ENCODE results near the gene ASB10. TPM values are rescaled to one million over a fixed set of nuclear protein-coding genes. Genes with fewer than 3 reads are reported as not detected.

Gene ASB10
- total and polyA plus RNA-seq, 2 donors (not counting 1 experiment from before 2014, with no cell fraction given), result not detected

- Histone ChIP-seq H3K36me3 (replicated peaks in 1 of 2; ENCODE audit: control extremely low read depth in 1 of 2, control insufficient read depth in 1 of 2, extremely low read depth in 1 of 2, insufficient read depth in 2 of 2, low read length in 1 of 2) (peaks cover 0 to 87% of the 10 kb centered on the region in 2 experiments), H3K4me1 (ENCODE audit: control insufficient read depth in 2 of 2, insufficient read depth in 2 of 2, low read length in 2 of 2) (no peaks in the 10 kb centered on the region), H3K27ac (ENCODE audit: low read length in 2 of 2) (no peak overlapping the region), H4K20me1 (ENCODE audit: control insufficient read depth, insufficient read depth, low read length, poor library complexity, severe bottlenecking) (no peaks in the 10 kb centered on the region), H3K27me3 (replicated peaks in 1 of 4; ENCODE audit: control extremely low read depth in 1 of 4, control insufficient read depth in 3 of 4, insufficient read depth in 4 of 4, low read length in 3 of 4) (no peaks in the 10 kb centered on the region), H2AFZ (ENCODE audit: insufficient read depth, low read depth, low read length, poor library complexity, severe bottlenecking) (no peak overlapping the region), H3K9ac (ENCODE audit: low read length) (no peak overlapping the region), H3K4me3 (ENCODE audit: control extremely low read depth in 1 of 5, extremely low read depth in 1 of 5, insufficient read depth in 1 of 5, low read depth in 2 of 5, low read length in 4 of 5) (no peak overlapping the region), H3K79me2 (ENCODE audit: control insufficient read depth, insufficient read depth, low read length) (no peaks in the 10 kb centered on the region), H3K9me3 (ENCODE audit: control extremely low read depth in 1 of 3, control insufficient read depth in 2 of 3, insufficient read depth in 1 of 3, low read length in 2 of 3) (no peaks in the 10 kb centered on the region), H3K4me2 (replicated peaks; ENCODE audit: low read depth, low read length, poor library complexity, severe bottlenecking) (no peak overlapping the region)
- TF ChIP-seq EZH2 (IDR thresholded peaks at IDR 0.05; ENCODE audit: borderline replicate concordance, insufficient read depth, low read depth, low read length, poor library complexity, severe bottlenecking) (no peak), CTCF (IDR thresholded peaks at IDR 0.05) (no peak)
- WGBS (ENCODE audit: insufficient coverage), result 93% methylated on average over 5 of the region's 9 CpGs
- POLR2A ChIA-PET, result interaction anchor here (2.2 kb wide), 1 partner anchor 9 kb away, joined by 4 read pairs; the partner anchor contains the start of gene ABCF2
- no peaks in the 10 kb centered on the region for H3K4me1 Mint-ChIP-seq
- intact Hi-C loops (cut with micrococcal nuclease), result no loop called here
- CTCF ChIA-PET, result no interaction called here
- H3K27ac Mint-ChIP-seq, result no peak overlapping the region
- ATAC-seq (ENCODE audit: low read depth), result no peak
- no peak overlapping the region for H3K4me3 Mint-ChIP-seq
- no peaks in the 10 kb centered on the region for H3K9me3 Mint-ChIP-seq (ENCODE audit: insufficient read depth)
- DNase-seq, result no peak
- no peaks in the 10 kb centered on the region for H3K27me3 Mint-ChIP-seq
Measured at GRCh38 chr7:151218170-151218569, 31.1 kb upstream of the ASB10 start.

- 100% methylated on average over 4 of the region's 5 CpGs for WGBS (ENCODE audit: insufficient coverage)
- no peaks in the 10 kb centered on the region for H3K4me1 Mint-ChIP-seq
- POLR2A ChIA-PET, result no interaction called here
- H3K27me3 Mint-ChIP-seq, result no peaks in the 10 kb centered on the region
- no peaks in the 10 kb centered on the region for H3K79me2 ChIP-seq (ENCODE audit: control insufficient read depth, insufficient read depth, low read length)
- DNase-seq (no peak), ATAC-seq (ENCODE audit: low read depth) (no peak)
- no peaks in the 10 kb centered on the region for H3K4me1 ChIP-seq (ENCODE audit: control insufficient read depth in 2 of 2, insufficient read depth in 2 of 2, low read length in 2 of 2)
- H3K27me3 ChIP-seq (replicated peaks in 1 of 4; ENCODE audit: control extremely low read depth in 1 of 4, control insufficient read depth in 3 of 4, insufficient read depth in 4 of 4, low read length in 3 of 4), result no peaks in the 10 kb centered on the region
- peaks cover 0 to 64% of the 10 kb centered on the region in 2 experiments for H3K36me3 ChIP-seq (replicated peaks in 1 of 2; ENCODE audit: control extremely low read depth in 1 of 2, control insufficient read depth in 1 of 2, extremely low read depth in 1 of 2, insufficient read depth in 2 of 2, low read length in 1 of 2)
- H3K27ac ChIP-seq (ENCODE audit: low read length in 2 of 2), result no peak overlapping the region
- no peak overlapping the region for H2AFZ ChIP-seq (ENCODE audit: insufficient read depth, low read depth, low read length, poor library complexity, severe bottlenecking)
- no peaks in the 10 kb centered on the region for H3K9me3 Mint-ChIP-seq (ENCODE audit: insufficient read depth)
- H3K4me3 ChIP-seq (ENCODE audit: control extremely low read depth in 1 of 5, extremely low read depth in 1 of 5, insufficient read depth in 1 of 5, low read depth in 2 of 5, low read length in 4 of 5), result no peak overlapping the region
- no peak overlapping the region for H3K4me2 ChIP-seq (replicated peaks; ENCODE audit: low read depth, low read length, poor library complexity, severe bottlenecking)
- H3K27ac Mint-ChIP-seq, result no peak overlapping the region
- H3K9ac ChIP-seq (ENCODE audit: low read length), result no peak overlapping the region
- no peak for TF ChIP-seq CTCF (IDR thresholded peaks at IDR 0.05)
- TF ChIP-seq EZH2 (IDR thresholded peaks at IDR 0.05; ENCODE audit: borderline replicate concordance, insufficient read depth, low read depth, low read length, poor library complexity, severe bottlenecking), result no peak
- H3K4me3 Mint-ChIP-seq, result no peak overlapping the region
- intact Hi-C loops (cut with micrococcal nuclease), result no loop called here
- CTCF ChIA-PET, result no interaction called here
- H4K20me1 ChIP-seq (ENCODE audit: control insufficient read depth, insufficient read depth, low read length, poor library complexity, severe bottlenecking), result no peaks in the 10 kb centered on the region
- no peaks in the 10 kb centered on the region for H3K9me3 ChIP-seq (ENCODE audit: control extremely low read depth in 1 of 3, control insufficient read depth in 2 of 3, insufficient read depth in 1 of 3, low read length in 2 of 3)
Measured at GRCh38 chr7:151215396-151215795, 28.3 kb upstream of the ASB10 start.
